ENCODE results near the gene DYNC1LI2. TPM values are rescaled to one million over a fixed set of nuclear protein-coding genes. Genes with fewer than 3 reads are reported as not detected.
A peak's percentile ranks its signal among the peaks of the same experiment; 100 is the strongest.

The DYNC1LI2 gene
- total and polyA plus RNA-seq, 9 of the 15 experiments (the other 6 are each of a cell fraction or from before 2014, with no cell fraction given): 5.1 to 48.9 (median 38.2) TPM

- TF ChIP-seq XRCC5 (IDR thresholded peaks at IDR 0.05; ENCODE audit: low read depth, low read length) (no peak), TCF7 (IDR thresholded peaks at IDR 0.05; ENCODE audit: borderline replicate concordance) (no peak), ZEB2 (IDR thresholded peaks at IDR 0.05) (0 out of 2 replicates have a peak, but pooled peaks have one; percentile 46), CBFA2T3 (IDR thresholded peaks at IDR 0.05) (peak; percentile 21; the same call in 1 of the 2 replicates), HLTF (IDR thresholded peaks at IDR 0.05) (peak; percentile 35; the same call in 1 of the 2 replicates), CBX1 (IDR thresholded peaks at IDR 0.05; ENCODE audit: low read depth) (no peak), ATF3 (IDR thresholded peaks at IDR 0.05) (peak; percentile 62), ATF3 (CRISPR knock-in tag; conservative IDR thresholded peaks at IDR 0.05) (no peak), E2F5 (CRISPR knock-in tag; IDR thresholded peaks at IDR 0.05) (no peak), FOXJ2 (tag; IDR thresholded peaks at IDR 0.05) (peak; percentile 73; the same call in 1 of the 2 replicates), CREB3L1 (IDR thresholded peaks at IDR 0.05; ENCODE audit: borderline replicate concordance, low read depth) (peak; percentile 25; the same call in 1 of the 2 replicates), C11orf30 (IDR thresholded peaks at IDR 0.05; ENCODE audit: low read depth) (no peak), RCOR1 (IDR thresholded peaks at IDR 0.05; ENCODE audit: borderline replicate concordance in 1 of 2, low read depth in 2 of 2, low read length in 2 of 2) (peak in 1 of 2 experiments; percentile 63; a peak in 1 of 4 replicates)
- TF ChIP-seq, protein P1, sequence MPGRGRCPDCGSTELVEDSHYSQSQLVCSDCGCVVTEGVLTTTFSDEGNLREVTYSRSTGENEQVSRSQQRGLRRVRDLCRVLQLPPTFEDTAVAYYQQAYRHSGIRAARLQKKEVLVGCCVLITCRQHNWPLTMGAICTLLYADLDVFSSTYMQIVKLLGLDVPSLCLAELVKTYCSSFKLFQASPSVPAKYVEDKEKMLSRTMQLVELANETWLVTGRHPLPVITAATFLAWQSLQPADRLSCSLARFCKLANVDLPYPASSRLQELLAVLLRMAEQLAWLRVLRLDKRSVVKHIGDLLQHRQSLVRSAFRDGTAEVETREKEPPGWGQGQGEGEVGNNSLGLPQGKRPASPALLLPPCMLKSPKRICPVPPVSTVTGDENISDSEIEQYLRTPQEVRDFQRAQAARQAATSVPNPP (IDR thresholded peaks at IDR 0.05; ENCODE audit: borderline replicate concordance, insufficient read depth, insufficient read length): no peak
- TF ChIP-seq, protein P2, sequence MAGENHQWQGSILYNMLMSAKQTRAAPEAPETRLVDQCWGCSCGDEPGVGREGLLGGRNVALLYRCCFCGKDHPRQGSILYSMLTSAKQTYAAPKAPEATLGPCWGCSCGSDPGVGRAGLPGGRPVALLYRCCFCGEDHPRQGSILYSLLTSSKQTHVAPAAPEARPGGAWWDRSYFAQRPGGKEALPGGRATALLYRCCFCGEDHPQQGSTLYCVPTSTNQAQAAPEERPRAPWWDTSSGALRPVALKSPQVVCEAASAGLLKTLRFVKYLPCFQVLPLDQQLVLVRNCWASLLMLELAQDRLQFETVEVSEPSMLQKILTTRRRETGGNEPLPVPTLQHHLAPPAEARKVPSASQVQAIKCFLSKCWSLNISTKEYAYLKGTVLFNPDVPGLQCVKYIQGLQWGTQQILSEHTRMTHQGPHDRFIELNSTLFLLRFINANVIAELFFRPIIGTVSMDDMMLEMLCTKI (IDR thresholded peaks at IDR 0.05; ENCODE audit: partially characterized antibody): no peak
- TF ChIP-seq, protein P3, sequence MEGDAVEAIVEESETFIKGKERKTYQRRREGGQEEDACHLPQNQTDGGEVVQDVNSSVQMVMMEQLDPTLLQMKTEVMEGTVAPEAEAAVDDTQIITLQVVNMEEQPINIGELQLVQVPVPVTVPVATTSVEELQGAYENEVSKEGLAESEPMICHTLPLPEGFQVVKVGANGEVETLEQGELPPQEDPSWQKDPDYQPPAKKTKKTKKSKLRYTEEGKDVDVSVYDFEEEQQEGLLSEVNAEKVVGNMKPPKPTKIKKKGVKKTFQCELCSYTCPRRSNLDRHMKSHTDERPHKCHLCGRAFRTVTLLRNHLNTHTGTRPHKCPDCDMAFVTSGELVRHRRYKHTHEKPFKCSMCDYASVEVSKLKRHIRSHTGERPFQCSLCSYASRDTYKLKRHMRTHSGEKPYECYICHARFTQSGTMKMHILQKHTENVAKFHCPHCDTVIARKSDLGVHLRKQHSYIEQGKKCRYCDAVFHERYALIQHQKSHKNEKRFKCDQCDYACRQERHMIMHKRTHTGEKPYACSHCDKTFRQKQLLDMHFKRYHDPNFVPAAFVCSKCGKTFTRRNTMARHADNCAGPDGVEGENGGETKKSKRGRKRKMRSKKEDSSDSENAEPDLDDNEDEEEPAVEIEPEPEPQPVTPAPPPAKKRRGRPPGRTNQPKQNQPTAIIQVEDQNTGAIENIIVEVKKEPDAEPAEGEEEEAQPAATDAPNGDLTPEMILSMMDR (IDR thresholded peaks at IDR 0.05 in 2 of 3, conservative IDR thresholded peaks at IDR 0.05 in 1 of 3; ENCODE audit: insufficient read depth in 2 of 3, low read depth in 1 of 3, low read length in 3 of 3): no peak
- TF ChIP-seq, protein P4, sequence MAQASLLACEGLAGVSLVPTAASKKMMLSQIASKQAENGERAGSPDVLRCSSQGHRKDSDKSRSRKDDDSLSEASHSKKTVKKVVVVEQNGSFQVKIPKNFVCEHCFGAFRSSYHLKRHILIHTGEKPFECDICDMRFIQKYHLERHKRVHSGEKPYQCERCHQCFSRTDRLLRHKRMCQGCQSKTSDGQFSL (CRISPR knock-in tag; IDR thresholded peaks at IDR 0.05): no peak
- TF ChIP-seq, protein P4 (tag; IDR thresholded peaks at IDR 0.05): no peak
Observed at GRCh38 chr16:66687906-66688625, 63.3 kb downstream of the DYNC1LI2 start (continued).

Data from K562 (cell line).